GM23338 (cell line): Measurements from ENCODE around the gene C6orf15. TPM values are rescaled to one million over a fixed set of nuclear protein-coding genes. Genes with fewer than 3 reads are reported as not detected.

Experiments
- ATAC-seq: fragments of 200-7000 bp; cut with Tn5 transposase; 3 replicates; pipeline ENCODE4 v1.9.1; 2020
- DNase-seq: peaks from one replicate; pipeline ENCODE4 v3.0.0-alpha.2; 2015; ENCODE audit warnings: low spot score
- H2AFZ ChIP-seq: fragments of 200-600 bp; sonication (generic); 2 replicates; pipeline ENCODE4 v1.8.0; 2016; ENCODE audit warnings: antibody characterized with exemption, mild to moderate bottlenecking, moderate library complexity
- H3F3A ChIP-seq: fragments of 200-600 bp; sonication (generic); replicated peaks from 2 replicates; pipeline ENCODE4 v1.8.0; 2017; ENCODE audit warnings: antibody characterized with exemption, mixed run types, low read depth
- H3K27ac ChIP-seq: fragments of 200-600 bp; sonication (generic); 2 replicates; pipeline ENCODE4 v1.6.1; 2016; ENCODE audit warnings: low read depth
- H3K27me3 ChIP-seq: fragments of 200-600 bp; sonication (generic); 2 replicates; pipeline ENCODE4 v1.8.0; 2016; ENCODE audit warnings: mild to moderate bottlenecking, mixed run types, moderate library complexity; ENCODE audit not compliant: insufficient read depth
- H3K36me3 ChIP-seq: fragments of 200-600 bp; sonication (generic); 2 replicates; pipeline ENCODE4 v1.8.0; 2016; ENCODE audit warnings: mild to moderate bottlenecking; ENCODE audit not compliant: insufficient read depth
- H3K4me1 ChIP-seq: fragments of 200-600 bp; sonication (generic); 2 replicates; pipeline ENCODE4 v1.8.0; 2016; ENCODE audit warnings: mild to moderate bottlenecking, moderate library complexity; ENCODE audit not compliant: insufficient read depth
- H3K4me2 ChIP-seq: fragments of 200-600 bp; sonication (generic); 2 replicates; pipeline ENCODE4 v1.7.1; 2017; ENCODE audit warnings: mixed run types
- H3K4me3 ChIP-seq: fragments of 200-600 bp; sonication (generic); 2 replicates; pipeline ENCODE4 v1.6.1; 2016; ENCODE audit warnings: mixed run types
- H3K79me2 ChIP-seq: fragments of 200-600 bp; sonication (generic); replicated peaks from 2 replicates; pipeline ENCODE4 v1.8.0; 2017; ENCODE audit warnings: mild to moderate bottlenecking; ENCODE audit not compliant: insufficient read depth
- H3K9me2 ChIP-seq: fragments of 200-600 bp; sonication (generic); 2 replicates; pipeline ENCODE4 v1.8.0; 2017; ENCODE audit not compliant: insufficient read depth
- H4K20me1 ChIP-seq: fragments of 200-600 bp; sonication (generic); replicated peaks from 2 replicates; pipeline ENCODE4 v1.8.0; 2017; ENCODE audit warnings: mild to moderate bottlenecking; ENCODE audit not compliant: insufficient read depth
- H3K27ac Mint-ChIP-seq: 2 replicates; pipeline ENCODE4 v1.8.0; 2020; ENCODE audit warnings: inconsistent platforms, mild to moderate bottlenecking, moderate library complexity, mixed read lengths
- H3K27me3 Mint-ChIP-seq: 3 replicates; pipeline ENCODE4 v1.8.0; 2022; ENCODE audit warnings: low read depth, mild to moderate bottlenecking, moderate library complexity, mixed read lengths, inconsistent platforms; ENCODE audit not compliant: insufficient read depth, poor library complexity
- H3K36me3 Mint-ChIP-seq: 3 replicates; pipeline ENCODE4 v1.8.0; 2021; ENCODE audit warnings: low read depth, mild to moderate bottlenecking, inconsistent platforms, moderate library complexity, mixed read lengths
- H3K4me1 Mint-ChIP-seq: 3 replicates; pipeline ENCODE4 v1.8.0; 2020; ENCODE audit warnings: mild to moderate bottlenecking, inconsistent platforms, mixed read lengths
- H3K4me3 Mint-ChIP-seq: 3 replicates; pipeline ENCODE4 v1.8.0; 2021; ENCODE audit warnings: moderate library complexity, mild to moderate bottlenecking, inconsistent platforms, mixed read lengths
- H3K9me3 Mint-ChIP-seq: 3 replicates; pipeline ENCODE4 v1.8.0; 2020; ENCODE audit warnings: moderate library complexity, mild to moderate bottlenecking, inconsistent platforms, mixed read lengths
- CREB1 ChIP-seq: fragments of 250-450 bp; sonication (Bioruptor Pico); IDR thresholded peaks from 2 replicates; pipeline ENCODE4 v1.5.0; 2020; ENCODE audit warnings: low read depth, mild to moderate bottlenecking, moderate library complexity
- CTCF ChIP-seq, 2 experiments: fragments of 200-600 bp in 1 of 2; sonication (generic) in 1 of 2; conservative IDR thresholded peaks; 2 replicates each; pipeline versions ENCODE4 v1.5.1 to v1.6.1; 2016 to 2017; ENCODE audit warnings: antibody characterized with exemption in 2 of 2, low read depth in 2 of 2, mild to moderate bottlenecking in 2 of 2, moderate library complexity in 1 of 2
- ETS1 ChIP-seq: IDR thresholded peaks from 2 replicates; pipeline ENCODE4 v1.6.1; 2016; ENCODE audit warnings: antibody characterized with exemption
- JUNB ChIP-seq: IDR thresholded peaks from one replicate; pipeline ENCODE4 v1.6.1; 2016; ENCODE audit warnings: antibody characterized with exemption; ENCODE audit not compliant: unreplicated experiment
- NANOG ChIP-seq: IDR thresholded peaks from 2 replicates; pipeline ENCODE4 v1.6.1; 2016; ENCODE audit warnings: antibody characterized with exemption, borderline replicate concordance
- POLR2AphosphoS5 ChIP-seq: IDR thresholded peaks from 2 replicates; pipeline ENCODE4 v1.6.1; 2016; ENCODE audit warnings: antibody characterized with exemption, low read depth
- ZNF114 ChIP-seq: fragments of 250-450 bp; sonication (Bioruptor Pico); IDR thresholded peaks from 2 replicates; pipeline ENCODE4 v1.5.0; 2020; ENCODE audit warnings: mild to moderate bottlenecking, moderate library complexity
- ZNF331 ChIP-seq: fragments of 250-450 bp; sonication (Bioruptor Pico); IDR thresholded peaks from 2 replicates; pipeline ENCODE4 v1.5.0; 2020; ENCODE audit warnings: low read depth, mild to moderate bottlenecking, moderate library complexity
- ZNF462 ChIP-seq: fragments of 250-450 bp; sonication (Bioruptor Pico); IDR thresholded peaks from 2 replicates; pipeline ENCODE4 v1.5.0; 2020; ENCODE audit warnings: mild to moderate bottlenecking, moderate library complexity
- polyA plus RNA-seq: library from polyadenylated mRNA; unstranded; fragments of >200 nt; fragmentation: Nextera tagmentation; extraction: Ambion mirVana; gene quantifications from 2 replicates; pipeline ENCODE4 v1.2.1, GENCODE V29; 2016
- total RNA-seq: library from RNA; depleted of rRNA; stranded (reverse); fragments of >200 nt; shearing (Covaris generic); gene quantifications from 2 replicates; pipeline ENCODE4 v1.2.3, GENCODE V29; 2014

Gene C6orf15
- total and polyA plus RNA-seq, 2 experiments from 2014 or later, result not detected

GRCh38 chr6:31122791-31123706 is 10.7 kb upstream of the C6orf15 start:
- H3K9me2 ChIP-seq, result no peaks in the 10 kb centered on the region
- 0 out of 2 replicates have a peak, but pooled peaks cover 4% of the 10 kb centered on the region for H3F3A ChIP-seq
- Mint-ChIP-seq H3K27ac (no peak overlapping the region), H3K9me3 (no peaks in the 10 kb centered on the region; the same call in 2 of the 3 replicates), H3K4me1 (peaks cover 15% of the 10 kb centered on the region), H3K4me3 (no peak overlapping the region), H3K27me3 (peaks cover 12% of the 10 kb centered on the region), H3K36me3 (no peaks in the 10 kb centered on the region)
- ATAC-seq (no peak), DNase-seq (no peak)
- no peak overlapping the region for H3K27ac ChIP-seq
- no peak overlapping the region for H2AFZ ChIP-seq
- no peaks in the 10 kb centered on the region for H4K20me1 ChIP-seq
- no peaks in the 10 kb centered on the region for H3K79me2 ChIP-seq
- TF ChIP-seq ZNF114 (CRISPR knock-in tag) (no peak), JUNB (no peak), ZNF331 (CRISPR knock-in tag) (no peak), CTCF (conservative IDR thresholded peaks at IDR 0.05; ENCODE audit: low read depth in 2 of 2) (no peak), NANOG (no peak), CREB1 (CRISPR knock-in tag) (no peak), POLR2AphosphoS5 (no peak), ZNF462 (CRISPR knock-in tag) (no peak), ETS1 (no peak)
- no peaks in the 10 kb centered on the region for H3K4me1 ChIP-seq
- no peaks in the 10 kb centered on the region for H3K27me3 ChIP-seq
- no peak overlapping the region for H3K4me2 ChIP-seq
- H3K36me3 ChIP-seq, result no peaks in the 10 kb centered on the region
- no peak overlapping the region for H3K4me3 ChIP-seq
